CD4-positive, alpha-beta T cell treated with Interleukin-17A for 1 hour (primary cell): ENCODE data around the gene AMPD2.

ENCODE experiments used
- DNase-seq: peaks from one replicate; pipeline ENCODE4 v3.0.0-alpha.2; 2020

AMPD2 gene

DNA sequence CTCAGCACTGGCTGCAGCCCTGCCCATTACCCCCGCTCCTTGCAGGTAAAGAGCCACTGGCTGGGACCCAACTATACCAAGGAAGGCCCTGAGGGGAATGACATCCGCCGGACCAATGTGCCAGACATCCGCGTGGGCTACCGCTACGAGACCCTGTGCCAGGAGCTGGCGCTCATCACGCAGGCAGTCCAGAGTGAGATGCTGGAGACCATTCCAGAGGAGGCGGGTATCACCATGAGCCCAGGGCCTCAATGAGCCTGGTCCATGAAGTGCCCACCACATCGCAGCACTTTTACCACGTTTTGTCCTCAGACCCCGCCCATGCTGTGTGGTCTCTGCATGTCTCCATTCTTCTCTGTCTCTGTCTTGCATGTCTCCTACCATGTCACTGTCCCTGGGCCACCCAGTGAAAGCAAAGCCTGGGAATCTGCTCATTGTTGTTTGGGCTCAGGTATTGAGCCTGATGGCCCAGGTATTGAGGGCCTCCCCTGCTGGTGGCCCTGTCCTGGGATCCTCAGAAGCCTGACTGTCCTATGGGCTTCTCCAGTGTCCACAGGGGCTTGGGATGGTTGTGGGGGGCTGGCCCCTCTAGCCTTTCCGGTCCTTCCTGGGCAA lies 11.4 kb downstream of the AMPD2 start:
- no peak for DNase-seq

DNA sequence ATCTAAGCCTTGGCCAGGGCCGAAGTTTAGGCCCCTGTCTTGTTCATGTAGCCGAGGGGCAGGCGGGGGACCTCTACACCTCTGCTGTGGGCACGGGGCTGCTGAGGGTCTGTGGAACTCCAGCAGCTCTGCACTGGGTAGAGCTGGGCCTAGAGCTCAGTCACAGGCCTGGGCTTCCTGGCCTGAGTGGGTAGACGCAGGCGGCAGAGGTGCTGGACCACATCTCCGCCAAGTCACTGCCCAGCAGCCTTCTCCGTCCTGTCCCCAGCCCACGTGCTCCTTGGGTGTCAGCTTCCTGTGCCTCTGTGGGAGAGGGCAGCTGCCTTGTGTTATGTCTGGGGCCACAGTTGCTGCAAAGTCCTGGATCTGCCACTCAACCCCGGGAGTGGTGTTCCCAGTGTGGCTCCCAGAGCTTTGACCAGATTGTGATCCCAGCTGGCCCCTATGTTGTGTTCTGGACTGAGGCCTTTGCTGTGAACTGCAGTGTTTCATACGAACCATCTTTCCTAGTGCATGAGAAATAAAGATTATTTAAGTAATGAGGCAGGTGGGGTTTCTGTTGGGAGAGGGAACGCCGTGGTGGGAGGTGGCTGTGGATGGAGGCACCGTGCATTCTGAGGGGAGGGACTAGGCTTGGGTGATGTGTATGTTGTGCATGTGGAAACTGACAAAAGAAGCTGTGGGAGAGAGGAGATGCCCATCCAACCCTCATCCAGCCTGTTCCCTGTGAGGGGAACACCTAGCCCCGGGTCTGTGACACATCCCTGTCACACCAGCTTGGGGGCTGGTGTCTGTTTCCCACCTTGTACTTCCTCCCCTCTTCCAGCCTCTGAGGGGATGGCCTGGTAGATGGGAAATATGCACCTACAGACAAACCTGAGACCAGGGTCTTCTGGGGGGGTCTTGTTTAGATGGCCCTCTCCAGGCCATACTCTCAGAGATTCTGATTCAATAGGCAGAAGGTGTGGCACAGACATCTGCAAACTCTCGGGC lies 12.2 kb downstream of the AMPD2 start:
- DNase-seq, result no peak

DNA sequence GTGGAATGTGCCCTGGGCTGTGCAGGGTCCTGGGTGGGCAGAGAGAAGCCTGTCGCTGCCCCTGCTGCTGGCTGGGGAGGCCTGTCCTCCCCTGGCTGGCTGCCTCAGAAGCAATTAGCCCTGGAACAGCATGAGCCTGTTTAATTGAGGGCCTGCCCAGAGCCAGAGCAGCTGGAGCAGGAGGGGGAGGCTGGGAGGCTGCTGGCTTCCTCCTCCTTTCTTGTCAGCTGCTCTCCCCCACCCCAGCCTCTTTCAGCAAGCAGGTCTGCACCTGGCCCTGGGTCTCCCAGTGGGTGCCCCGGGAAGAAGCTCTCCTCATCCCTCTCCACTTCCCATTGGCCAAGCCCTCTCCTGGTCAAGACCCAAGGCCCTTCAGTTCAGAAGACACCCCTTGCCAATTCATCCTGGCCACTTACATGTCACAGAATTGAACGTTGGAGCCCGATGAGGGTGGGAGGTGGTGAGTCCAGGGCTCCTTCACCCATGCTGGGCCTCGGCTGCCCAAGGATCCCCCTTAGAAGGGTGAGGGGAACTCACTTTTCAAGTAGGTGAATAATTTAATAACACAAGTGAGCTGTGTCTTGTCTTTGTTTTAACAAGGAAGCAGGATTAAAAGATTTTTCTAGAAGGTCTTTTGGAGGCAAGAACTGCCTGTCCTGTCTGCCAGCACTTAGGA lies 13.2 kb downstream of the AMPD2 start:
- no peak for DNase-seq

DNA sequence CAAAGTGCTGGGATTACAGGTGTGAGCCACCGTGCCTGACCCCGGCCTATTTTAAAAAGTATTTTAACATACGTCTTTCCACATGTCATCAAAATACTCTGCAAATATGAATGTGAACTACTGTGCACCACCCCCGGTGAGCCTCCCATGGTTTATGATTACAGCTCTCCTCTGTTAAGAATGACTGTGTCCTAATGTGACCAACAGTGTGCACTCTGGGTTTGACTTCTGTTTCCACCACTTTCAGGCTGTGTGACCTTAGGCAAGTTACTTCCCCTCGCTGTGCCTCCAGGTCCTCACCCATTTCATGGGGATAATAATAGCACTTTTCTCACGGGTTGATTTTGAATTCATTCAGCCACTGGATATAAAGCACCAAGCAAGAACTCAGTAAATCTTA lies 14.7 kb downstream of the AMPD2 start:
- no peak for DNase-seq

DNA sequence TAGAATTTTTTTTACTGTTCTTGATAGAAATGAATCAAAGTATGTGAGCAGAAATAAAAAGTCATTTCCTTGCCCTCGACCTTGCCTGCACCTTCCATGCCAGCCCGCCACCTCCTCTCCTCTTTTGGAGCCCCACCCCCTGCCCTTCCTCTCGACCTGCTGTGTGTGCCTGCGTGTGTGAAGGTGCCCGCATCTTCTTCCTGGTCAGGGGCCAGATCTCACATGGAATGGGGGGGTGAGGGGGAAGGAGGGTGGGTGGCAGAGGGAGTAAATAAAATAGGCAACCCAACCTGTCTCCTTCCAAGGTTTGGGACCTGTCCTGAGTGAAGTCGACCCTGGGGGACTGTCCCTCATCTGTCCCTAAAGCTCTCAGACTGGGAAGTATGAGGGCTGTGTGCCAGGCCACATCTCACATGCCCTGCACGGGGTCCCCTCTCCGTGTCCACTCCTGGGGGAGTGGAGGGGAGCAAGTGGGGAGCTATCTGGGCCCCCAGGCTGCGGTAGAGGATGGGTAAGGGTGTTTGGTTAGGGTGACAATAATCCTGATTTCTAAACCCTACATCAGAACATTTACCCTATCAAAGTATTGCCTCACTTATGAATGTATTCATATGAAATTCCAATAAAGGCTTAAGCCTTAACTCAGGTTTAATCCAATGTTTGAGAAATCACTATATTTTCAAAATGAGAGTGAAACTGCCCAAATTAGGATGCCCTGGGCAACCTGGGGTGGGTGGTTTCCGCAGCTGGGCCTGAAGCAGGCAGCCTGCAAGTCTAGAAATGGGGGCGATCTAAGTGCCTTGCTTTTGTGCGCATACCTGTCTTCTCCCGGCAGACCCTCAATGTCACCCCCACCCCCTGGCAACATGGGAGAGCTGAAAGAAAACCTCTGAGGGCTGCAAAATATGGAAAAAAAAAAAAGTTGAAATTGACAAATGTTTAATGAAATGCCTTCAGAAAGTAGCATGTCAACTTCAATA lies 15.4 kb downstream of the AMPD2 start:
- DNase-seq, result peak; percentile 31

DNA sequence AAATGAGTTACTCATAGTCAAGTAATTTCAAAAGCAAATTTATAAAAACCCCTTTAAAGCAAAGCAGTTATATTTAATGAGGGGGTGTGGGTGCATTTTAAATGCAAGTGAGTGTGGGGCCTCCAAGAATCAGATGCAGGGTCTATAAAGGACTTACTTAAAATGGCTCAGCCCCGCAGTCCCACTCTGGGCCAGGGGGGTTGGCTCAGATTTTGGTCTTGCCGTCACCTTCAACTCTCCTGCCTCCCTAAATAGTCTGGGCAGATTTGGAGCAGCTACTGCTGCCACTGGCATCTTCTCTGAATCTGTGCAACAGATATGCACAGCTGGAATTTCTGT lies 16.2 kb downstream of the AMPD2 start:
- no peak for DNase-seq

DNA sequence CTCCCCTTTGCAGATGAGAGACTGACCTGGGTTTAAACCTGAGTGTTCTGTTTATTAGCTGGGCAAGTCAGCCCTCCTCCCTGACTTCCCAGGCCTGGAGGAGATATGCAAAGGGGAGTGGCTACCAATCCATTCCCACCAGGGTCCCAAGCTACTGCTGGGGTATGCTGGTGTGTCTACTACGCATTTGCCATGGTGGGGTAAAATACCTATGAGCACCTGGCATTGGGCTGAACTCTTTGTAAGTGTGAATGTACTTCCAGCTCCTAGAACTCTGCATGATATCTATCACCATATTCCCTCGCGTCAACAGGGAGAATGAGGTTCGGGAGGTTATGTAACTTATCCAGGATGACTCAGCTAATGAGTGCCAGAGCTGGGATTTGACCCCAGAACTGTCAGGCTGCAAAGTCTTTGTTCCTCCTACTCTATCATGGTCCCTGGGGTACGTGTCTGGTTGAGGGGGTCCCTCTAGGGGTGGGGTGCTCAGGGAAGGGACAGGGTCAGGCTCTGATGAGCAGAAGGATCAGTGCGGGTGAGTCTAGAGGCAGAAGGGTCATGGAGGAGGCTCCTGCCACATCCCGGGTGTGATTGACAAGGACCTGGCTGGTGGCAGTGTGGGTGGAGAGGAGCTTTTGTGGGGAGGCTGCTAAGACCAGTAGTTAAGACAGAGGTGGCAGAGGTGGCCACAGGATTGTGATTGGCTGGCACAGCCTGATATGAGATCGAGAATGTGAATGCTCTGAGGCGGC lies 16.7 kb downstream of the AMPD2 start:
- no peak for DNase-seq

DNA sequence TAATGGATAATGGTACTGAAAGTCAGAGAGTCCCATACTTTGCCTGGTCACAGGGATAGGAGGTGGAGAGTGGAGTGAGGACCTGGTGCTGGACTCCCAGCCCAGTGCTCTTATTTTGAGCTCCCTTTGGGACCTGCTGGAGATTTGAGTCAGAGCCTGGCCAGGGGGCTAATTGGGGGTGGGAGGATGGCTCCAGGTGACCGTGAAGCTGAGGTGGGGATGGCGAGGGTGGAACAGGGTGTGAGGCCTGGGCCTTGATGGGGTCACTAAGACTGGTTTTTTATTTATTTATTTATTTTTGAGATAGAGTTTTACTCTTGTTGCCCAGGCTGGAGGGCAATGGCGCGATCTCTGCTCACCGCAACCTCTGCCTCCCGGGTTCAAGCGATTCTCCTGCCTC lies 17.8 kb downstream of the AMPD2 start:
- no peak for DNase-seq

DNA sequence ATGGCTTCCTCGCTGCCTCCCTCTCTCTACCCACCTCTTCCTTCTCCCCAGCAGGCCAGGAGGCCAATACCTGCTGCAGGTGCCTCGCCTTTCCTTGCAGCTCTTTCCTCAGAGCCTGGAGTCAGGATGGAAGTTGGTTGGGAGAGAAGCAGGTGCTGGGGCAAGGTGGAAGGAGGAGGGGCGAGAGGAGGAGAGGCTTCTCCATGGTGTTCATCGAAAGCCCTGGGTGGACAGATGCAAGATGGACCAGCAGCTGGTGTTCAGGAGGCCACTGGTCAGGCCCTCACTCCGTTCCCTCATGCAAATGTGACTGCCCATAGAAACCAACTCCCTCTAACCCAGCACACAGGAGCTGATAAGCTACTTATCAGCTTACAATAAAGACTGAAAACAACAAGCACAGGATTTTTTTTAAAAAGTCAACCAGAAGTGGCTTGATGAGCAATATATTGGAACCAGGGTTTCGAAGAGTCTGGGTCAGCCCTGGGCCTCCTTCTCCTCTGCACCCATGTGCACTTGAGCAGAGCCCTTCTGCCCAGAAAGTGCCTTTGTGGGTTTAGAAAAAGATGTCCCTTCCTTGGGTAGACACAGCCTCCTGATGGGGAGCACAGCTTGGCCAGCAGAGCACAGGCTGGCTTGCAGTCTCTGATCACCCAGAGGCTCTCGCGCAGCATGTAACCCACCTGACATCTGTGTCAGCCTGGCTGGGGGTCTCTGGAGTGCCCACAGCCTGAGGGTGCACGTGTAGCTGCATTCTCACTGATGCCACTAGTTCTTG lies 19.6 kb downstream of the AMPD2 start:
- no peak for DNase-seq

DNA sequence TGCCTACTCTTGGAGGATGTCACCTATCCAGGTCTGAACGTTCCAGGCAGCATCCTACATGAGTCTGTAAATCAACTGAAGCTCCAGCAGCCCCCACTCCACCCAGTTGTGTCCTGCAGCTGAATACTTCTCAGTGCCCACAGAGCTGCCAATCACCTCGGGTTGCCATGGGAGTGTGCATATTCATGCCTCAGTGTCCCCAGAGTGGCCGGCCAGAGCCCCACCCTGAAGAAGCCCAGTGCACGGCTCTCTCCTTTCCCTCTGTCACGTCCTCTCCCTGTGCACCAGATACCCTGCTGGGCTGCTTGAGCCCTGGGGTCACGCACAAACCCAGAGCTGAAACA lies 20.2 kb downstream of the AMPD2 start:
- no peak for DNase-seq

DNA sequence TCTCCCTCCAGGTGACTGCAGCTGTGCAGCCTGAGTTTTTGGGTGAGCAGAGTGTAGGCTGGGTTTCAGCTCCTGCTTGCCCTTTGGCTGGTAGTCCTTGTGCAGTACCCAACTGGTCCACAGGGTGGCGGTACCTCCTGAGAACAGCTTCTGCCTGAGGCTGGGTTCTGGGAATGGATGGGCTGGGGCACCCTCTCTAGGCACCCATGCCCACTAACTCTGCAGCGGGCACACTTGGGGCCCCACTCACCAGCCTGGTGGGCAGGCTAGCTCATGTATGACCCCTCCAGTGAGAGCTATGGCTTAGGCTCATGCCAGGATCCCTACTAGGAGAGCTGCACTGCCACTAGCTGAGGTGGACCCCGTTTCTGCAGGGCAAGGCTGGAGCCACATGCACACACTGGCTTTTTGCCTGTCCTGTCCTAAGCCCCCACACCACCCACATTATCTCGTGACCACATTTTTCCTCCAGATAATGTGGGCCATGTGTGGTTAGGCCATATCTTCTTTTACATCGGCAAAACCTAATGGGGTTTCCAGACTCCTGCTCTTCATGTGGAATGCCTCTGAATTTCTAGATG lies 20.7 kb downstream of the AMPD2 start:
- DNase-seq, result peak; percentile 88

DNA sequence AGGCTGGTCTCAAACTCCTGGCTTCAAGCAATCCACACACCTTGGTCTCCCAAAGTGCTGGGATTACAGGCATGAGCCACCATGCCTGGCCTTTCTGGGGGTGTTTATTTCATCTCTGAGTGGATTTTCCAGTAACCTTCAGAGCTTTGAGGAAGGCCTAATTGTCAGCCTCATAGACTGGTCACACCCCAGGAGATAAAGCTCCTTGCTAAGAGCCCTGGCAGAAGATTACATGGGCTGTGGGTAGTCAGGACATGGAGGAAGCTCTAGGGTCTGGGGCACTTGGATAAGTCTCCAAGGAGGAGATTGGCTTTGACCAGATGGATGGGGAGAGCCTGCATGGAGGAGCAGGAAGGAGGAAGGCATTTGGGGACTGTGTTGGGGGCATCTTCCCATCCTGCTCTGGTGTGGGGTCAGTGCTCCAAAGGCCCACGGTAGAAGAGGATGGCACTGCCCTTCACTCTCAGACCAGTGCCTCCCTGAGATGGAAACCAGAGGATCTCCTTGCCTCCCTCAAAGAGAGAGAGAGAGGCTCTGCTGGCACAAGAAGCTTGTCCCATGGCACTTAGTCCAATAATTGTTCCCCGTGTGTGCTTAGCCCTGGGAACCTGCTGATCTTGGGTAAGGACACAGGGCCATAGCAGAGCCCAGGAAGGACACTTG lies 21.6 kb downstream of the AMPD2 start:
- no peak for DNase-seq

DNA sequence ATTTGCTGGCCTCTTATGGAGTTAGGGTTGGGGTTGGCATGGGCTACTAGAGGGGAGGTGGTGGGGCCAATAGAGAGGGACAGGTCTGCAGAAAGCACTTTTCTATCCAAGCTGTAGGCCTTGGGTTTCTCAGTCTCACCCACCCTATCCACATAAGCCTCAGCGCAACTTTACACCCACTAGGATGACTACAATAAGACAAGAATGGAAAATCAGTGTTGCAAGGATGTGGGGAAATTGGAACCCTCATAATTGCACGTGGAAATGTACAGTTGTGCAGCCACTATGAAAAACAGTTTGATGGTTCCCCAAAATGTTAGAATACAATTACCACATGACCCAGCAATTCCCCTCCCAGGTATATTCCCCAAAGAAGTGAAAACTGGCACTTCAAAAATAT lies 22.2 kb downstream of the AMPD2 start:
- DNase-seq, result no peak

DNA sequence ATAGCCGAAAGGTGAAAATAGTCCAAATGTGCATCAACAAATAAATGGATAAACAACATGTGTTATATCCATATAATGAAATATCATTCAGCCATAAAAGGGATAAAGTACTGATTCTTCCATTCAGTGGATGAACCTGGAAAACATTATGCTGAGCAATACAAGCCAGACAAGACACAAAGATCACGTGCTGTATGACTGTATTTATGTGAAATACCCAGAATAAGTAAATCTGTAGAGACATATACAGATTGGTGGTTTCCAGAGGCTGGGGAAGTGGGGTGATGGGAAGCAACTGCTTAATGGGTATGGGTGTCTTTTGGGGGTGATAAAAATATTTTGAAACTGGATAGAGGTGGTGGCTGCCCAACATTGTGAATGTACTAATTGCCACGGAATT lies 23.0 kb downstream of the AMPD2 start:
- DNase-seq, result no peak

DNA sequence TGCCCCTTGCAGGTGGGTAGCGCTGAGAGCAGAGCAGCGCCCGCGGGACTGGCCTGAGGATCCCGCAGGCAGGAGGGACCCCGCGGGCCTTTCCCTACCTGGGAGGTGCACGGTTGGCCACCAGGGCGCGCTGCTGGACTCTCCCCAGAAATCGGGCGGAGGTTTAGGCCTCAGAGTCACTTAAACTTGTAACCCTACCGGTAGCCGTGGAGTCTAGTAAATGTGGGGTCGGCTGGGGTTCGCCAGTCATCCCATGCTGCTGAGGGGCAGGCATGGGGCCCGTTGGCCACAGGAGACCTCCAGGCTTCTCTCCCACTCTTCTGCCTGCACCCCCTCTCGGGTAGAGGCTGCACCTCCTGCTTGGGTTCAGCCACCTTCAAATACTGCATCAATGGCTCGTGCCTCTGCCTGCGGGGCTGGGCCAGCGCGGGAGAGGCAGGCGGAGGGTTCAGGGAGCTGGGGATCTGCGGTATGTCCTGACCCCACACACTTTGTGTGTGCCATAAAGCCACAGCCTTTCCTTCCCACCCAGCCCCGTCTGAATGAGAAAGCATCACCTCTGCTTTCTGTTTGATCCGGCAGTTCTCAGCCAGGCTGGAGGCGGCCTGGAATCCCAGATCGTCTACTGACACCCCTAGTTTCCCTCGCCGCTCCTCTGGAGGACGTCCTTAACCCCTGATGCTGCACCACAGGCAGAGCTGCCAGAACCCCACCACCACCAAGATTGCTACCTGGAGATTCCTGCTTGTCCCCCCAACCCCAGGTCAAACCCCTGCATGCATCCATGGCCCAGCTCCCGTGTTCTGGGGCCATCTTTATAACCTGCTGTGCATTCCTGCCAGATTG lies 24.0 kb downstream of the AMPD2 start:
- peak; percentile 84 for DNase-seq

DNA sequence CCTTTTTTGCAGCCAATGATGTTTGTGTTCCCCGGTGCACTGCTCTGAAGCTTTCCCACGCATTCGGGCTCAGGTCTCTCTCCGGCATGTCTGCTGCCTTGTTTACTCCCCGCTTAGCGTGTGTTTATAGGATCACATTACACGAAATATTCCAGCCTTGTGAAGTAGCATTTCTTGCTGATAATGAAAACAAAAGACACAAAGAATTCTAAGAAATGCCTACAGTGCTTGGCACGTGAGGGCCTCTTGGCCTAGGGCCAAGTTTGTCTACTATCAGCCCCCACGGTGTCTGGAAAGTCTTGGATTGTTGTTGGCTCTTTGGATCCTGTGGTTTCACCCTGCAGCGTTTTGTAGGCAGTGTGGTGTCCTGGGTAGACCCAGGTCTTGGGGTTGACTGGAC lies 25.0 kb downstream of the AMPD2 start:
- no peak for DNase-seq

DNA sequence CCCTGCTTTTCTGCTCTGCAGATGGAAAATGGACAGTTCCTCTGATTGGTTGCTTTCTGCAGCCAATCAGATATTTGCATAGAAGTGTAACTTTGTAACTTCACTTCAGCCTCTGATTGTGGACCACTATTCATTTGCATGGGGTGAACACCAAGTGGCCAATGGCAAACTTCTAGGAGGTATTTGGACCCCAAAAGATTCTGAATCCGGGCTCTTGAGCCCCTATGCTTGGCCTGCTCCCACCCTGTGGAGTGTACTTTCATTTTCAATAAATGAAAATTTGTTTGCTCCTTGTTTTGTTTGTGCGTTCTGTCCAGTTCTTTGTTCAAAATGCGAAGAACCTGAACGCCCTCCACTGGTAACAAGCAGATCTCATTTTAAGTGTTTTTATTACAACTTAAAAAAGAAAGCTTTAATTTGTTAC lies 29.9 kb downstream of the AMPD2 start:
- no peak for DNase-seq

DNA sequence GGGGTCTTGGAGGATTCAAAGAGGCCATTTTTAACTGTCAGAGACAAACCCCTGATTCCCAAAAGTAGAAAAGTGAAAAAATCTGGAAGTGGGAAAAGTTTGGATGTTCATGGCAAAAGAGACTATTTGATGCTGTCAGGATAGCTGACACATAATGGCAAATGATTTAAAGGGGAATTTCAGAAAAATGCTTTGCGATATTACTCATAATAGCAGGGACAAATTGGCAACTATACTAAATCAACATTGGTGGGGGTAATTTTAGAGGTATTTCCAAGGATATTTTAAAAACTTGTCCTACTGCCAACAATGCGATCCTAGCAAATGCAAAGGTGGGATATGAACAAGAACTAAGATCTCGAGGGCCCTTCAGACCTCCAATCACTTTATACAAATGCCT lies 31.0 kb downstream of the AMPD2 start:
- no peak for DNase-seq

DNA sequence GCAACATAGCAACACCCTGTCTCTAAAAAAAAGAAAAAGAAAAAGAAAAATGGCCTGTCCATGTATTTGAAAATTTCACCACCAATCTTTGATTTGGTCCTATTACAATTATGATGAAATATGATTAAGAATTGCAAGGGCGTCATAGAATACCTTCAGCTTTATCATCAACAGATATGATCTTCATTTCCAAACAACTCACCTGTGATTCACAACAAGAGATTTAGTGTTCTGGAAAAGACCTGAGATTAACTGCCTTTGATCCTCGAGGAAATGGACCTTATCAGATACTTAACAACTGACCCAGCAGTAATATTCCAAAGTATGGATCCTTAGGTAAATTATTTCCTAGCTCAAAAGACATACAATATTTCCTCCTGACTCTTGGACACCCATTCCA lies 32.8 kb downstream of the AMPD2 start:
- no peak for DNase-seq
